CD4-positive, alpha-beta T cell treated with Interleukin-15 for 1 hour (primary cell): ENCODE results near the gene ITGA3.

ENCODE experiments used
- DNase-seq: peaks from one replicate; pipeline ENCODE4 v3.0.0-alpha.2; 2020

ITGA3 gene

GRCh38 chr17:50055426-50056216 lies at the start of gene ITGA3:
Gene ITGA3 (plus strand): TSS chr17:50056110. CDS start chr17:50056440, 330 bp downstream.
- DNase-seq: peak; percentile 30

DNA sequence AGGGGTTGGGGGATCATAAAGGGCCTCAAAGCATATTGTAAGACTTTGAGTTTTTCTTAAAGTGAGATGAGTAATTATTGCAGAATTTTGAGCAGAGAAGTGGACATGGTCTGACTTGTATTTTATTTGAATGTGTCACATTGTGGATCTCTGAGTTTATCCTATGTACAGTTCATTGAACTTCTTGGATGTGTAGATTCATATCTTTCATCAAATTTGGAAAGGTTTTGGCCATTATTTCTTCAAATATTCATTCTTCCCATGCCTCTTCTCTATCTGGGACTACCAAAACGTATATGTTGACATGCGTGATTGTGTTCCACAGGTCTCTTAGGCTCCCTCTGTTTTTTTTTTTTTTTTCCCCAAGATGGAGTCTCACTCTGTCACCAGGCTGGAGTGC lies 46.6 kb upstream of the ITGA3 start:
- DNase-seq: no peak

DNA sequence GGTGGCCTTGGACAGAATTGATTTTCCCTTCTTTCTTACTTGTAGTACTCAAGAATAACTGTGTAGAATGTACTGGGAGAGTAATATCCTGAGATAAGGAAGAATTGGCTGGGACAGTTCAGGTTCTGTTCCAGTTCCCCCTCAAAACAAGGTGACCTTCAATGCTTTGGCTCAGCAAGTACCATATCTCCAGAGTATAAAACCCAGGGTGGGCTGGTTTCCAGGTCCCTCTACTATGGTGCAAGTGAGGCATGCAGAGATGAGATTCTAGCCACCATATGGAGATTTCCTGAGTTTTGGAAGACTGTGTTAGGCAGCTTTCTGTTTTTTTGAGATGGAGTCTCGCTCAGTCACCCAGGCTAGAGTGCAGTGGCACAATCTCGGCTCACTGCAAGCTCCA lies 42.8 kb upstream of the ITGA3 start:
- no peak for DNase-seq

GRCh38 chr17:50014471-50015088 lies 41.3 kb upstream of the ITGA3 start:
- no peak for DNase-seq

DNA sequence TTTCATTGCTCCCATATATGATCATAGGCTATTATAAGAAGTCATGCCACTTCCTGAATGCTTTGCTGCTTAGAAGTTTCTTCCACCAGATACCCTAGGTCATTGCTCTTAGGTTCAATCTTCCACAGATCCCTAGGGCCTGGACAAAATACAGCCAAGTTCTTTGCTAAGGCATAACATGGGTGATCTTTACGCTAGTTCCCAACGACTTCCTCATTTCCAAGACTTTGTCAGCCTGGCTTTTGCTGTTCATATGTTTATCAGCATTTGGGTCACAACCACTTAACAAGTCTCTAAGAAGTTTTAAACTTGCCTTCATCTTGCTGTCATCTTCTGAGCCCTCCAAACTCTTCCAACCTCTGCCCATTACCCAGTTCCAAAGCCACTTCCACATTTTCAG lies 40.8 kb upstream of the ITGA3 start:
- DNase-seq: no peak

DNA sequence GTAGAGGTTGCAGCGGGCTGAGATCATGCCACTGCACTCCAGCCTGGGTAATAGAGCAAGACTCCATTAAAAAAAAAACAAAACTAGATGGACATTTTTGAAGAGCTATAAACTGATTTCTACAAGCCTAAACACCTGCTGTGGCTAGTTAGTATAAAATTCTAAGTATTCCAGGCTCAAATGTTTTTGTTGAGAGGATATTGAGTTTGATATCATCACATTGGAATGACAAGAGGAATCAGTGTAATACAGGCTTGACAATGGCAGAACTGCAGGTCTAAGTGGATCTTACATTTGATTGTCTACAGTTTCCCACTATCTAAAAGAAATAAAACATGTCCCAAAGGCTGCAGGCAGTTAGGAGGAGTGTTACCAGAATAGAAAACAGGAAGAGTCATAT lies 37.0 kb upstream of the ITGA3 start:
- DNase-seq: no peak

GRCh38 chr17:50020841-50021599 lies 34.9 kb upstream of the ITGA3 start:
- DNase-seq: no peak

GRCh38 chr17:50021681-50022370 lies 34.1 kb upstream of the ITGA3 start:
- DNase-seq: no peak

DNA sequence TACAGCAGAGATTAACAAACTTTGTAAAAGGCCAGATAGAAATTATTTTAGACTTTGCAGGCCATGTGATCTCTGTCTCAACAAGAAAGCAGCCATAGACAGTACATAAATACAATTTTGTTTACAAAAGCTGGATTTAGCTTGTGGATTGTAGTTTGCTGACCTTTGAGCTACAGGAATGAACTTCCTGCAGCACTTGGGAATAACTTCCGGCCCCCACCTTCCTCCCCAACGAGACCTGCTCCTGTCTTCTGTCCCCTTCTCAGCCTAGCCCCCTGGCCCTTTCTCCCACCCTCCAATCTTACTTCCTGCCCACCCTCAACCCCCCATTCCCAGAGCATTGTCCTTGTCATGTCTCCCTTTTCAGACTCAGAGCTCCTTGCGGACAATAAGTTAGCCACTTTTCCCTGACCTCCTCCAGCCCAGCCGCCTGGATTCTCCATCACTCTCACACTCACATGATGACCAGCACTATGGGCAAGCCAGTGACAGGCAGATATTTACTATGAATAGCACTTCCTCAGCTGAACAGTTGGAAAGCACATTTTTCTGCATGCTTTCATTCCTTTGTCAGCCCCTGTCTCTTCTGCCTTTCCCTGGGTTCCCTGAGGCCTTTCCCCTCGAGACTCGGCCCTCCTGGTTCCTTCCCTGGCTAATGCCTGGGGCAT lies 33.3 kb upstream of the ITGA3 start:
- no peak for DNase-seq

DNA sequence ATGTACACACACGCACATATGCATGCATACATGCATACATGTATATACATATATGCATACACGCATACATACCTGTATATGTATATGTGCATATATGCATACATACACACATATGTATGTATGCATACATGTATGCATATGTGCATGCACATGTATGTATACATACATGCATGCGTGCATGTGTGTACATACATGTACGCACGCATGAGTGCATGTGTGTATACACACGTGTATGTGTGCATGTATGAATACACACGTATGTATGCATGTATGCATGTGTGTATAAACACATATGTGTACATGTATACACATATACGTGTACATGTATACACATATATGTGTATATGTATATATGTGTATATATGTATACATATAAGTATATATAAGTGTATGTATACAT lies 32.4 kb upstream of the ITGA3 start:
- DNase-seq: no peak

DNA sequence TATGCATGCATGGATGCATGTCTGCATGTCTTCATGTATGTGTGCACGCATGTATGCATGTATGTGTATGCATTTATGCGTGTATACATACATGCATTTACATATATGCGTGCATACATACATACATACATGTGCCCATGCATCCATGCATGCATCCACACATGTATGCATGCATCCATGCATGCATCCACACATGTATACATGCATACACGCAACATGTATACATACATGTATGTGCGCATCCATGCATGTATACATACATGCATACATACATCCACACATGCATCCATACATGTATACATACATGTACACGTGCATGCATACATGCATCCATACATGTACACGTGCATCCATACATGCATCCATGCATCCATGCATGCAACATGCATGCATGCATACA lies 31.1 kb upstream of the ITGA3 start:
- no peak for DNase-seq

- DNase-seq: no peak
Observed at GRCh38 chr17:50026046-50026675, 29.7 kb upstream of the ITGA3 start.

DNA sequence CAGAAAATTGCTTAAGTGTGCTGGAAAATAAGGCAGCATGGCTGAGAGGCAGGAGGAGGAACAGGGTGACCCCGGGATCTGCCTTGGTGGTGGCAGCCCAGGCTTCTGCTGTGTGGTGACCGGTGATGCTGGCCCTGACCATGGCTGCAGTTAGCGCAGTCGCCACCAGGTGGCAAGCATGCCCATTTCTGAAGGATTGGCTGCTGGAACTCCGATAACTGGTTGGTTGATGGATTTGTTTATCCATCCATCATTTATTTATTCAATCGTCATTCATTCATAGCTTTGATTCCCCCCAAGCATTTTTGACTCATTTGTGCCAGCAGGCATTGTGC lies 29.1 kb upstream of the ITGA3 start:
- peak; percentile 67 for DNase-seq

DNA sequence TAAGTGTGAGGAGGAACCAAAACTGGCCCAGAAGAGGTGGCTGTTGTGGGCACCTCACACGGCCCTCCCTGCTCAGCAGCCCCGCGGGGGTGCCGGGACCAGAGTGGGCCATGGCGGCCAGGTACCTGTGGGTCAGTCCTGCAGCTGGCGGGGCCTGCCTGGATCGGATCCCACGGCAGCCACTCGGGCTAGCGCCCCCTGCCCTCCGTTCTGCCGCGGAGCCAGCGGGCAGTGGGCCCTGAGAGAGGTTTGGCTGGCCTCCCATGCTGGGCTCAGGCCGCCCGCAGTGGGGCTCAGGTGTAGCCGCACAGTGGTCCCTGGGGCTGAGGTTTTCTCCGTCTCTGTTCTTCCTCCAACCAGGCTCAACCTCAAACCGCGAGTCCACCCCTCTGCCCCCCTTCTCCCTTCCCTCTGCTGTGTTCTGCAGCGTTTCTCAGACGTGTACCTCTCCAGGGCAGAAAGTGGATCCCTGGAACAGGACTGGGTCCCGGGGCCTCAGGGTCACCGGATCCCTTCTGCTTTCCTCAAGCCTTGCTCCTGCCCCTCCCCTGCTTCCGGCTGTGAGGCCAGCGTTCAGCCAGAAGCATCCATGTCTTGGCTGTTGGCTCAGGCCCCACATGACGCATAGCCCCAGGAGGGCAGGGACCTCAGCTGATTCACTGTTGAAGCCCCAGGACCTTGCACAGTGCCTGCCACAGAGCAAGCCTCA lies 28.6 kb upstream of the ITGA3 start:
- DNase-seq: no peak

DNA sequence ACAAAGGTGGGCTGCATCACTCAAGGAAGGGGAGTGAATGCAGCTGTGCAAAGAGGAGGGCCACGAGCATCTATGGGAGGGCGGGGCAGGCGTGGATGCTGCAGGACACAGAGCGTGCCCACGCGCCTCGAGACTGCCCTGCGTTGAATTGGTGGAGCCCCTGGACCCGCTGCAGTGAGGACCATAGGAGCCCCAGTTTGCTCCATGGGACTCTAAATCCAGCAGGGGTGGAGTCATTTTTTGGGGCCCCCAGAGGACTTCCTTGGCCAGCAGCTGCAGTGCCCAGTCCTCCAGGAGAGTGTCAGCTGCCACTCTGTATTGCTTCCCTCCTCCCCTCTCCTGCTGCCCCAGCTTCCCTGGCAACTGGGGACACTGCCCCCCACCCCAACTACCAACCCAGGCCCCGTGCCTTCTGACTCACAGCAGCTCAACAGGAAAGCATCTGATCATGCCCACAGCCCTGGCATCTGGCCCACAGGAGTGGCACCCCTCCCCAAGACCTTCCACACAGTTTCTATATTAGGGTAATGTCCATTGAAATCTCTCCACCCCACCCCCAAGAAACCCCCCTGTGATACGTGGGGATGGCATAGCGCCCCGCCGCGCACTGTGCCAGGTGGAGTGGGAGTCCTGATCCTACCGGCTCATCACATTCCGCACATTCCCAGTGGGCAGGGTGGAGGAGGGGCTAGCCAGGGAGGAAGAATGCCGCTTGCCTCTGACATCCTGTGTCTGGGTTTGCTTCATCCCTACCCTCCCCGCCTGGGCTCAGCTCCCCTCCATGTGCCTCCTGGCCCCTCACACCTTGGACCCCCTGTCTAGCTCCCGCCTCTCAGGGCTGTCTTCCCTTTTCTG lies 27.8 kb upstream of the ITGA3 start:
- no peak for DNase-seq

DNA sequence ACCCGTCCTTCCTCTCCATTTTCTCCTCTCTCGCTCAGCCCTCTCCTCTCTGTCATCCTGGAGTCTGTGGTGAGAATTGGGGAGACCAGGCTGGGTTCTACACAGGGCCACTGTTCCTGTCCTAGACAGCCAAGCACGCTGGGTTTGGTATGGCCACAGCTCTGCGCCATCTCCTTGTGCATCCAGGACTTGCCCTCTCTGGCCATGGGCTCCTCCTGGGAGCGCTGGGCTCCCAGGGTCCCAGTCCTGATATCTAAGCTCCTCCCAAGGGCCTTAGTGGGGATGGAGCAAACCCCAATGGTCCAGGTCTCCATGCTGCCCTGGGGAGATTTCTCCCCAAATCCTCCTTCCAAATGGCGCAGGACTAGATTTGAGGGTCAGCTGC lies 27.2 kb upstream of the ITGA3 start:
- no peak for DNase-seq

DNA sequence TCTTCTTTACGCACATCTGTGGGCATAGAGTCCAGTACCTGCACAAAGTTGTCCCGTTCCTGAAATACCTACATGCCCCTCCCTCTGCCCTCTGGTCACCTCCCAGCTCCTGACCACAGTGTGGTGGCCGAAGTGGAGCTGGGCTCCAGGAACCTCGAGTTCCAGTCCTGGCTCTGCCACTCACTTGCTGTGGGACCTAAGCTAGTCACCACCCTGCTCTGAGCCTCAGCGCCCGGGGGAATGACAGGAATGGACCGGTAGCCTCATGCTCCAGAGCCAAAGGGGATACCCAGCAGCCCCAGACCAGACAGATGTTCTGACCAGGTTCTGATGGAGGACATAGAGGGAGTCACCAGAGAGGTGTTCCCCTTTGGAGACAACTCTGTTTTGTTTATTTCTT lies 26.7 kb upstream of the ITGA3 start:
- no peak for DNase-seq

GRCh38 chr17:50033316-50033715 lies 22.6 kb upstream of the ITGA3 start:
- no peak for DNase-seq

DNA sequence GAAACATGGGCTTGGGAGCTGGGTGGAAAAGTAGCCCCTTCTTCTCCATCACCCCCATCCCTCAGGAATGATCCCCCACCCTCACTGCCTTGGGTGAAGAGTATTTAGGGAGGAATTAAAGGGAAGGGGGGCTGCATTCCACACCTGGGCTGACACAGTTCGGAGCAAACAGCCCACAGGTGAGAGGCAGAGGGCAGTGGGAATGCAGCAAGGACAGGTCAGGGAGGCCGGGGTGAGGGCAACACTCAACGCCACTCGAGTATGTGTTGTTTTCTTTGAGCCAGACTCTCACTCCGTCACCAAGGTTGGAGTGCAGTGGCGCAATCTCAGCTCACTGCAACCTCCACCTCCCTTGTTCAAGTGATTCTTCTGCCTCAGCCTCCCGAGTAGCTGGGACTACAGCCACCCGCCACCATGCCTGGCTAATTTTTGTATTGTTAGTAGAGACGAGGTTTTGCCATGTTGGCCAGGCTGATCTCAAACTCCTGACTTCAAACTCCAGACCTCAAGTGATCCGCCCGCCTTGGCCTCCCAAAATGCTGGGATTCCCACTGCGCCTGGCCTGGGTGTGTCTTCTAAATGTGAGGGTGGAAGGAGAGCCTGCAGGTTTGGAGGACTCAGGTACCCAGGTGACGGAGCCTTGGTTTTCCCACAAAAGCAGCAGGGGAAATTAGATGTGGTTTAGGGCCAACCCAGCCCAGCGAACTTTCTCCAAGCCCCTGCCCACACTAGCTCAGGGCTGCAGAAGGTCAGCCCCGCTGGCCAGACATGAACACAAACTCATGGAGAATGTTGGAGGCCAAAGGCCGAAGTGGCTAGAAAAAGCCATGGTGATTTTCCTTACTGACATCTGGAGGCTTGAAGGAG lies 21.2 kb upstream of the ITGA3 start:
- DNase-seq: no peak

- DNase-seq: no peak
Observed at GRCh38 chr17:50035421-50035879, 20.5 kb upstream of the ITGA3 start.
